CD1c-positive myeloid dendritic cell (primary cell): ENCODE measurements around the gene PRDM5.
A peak's percentile ranks its signal among the peaks of the same experiment; 100 is the strongest.
"Not testable (repeated sequence)": the region's sequence is repeated elsewhere in the genome, so short reads cannot be mapped to it uniquely, and the experiment has no call there.

ENCODE experiments used
- DNase-seq: peaks from one replicate; pipeline ENCODE4 v3.0.0-alpha.2; 2016; ENCODE audit errors: extremely low spot score

PRDM5 gene

GRCh38 chr4:120703908-120704307 lies 218.6 kb downstream of the PRDM5 start:
- no peak for DNase-seq

GRCh38 chr4:120699354-120699753 lies 223.2 kb downstream of the PRDM5 start:
- no peak for DNase-seq

GRCh38 chr4:120694973-120695372 lies 227.6 kb downstream of the PRDM5 start:
- DNase-seq: no peak

- no peak for DNase-seq
Observed at GRCh38 chr4:120693816-120694215, 228.7 kb downstream of the PRDM5 start.

GRCh38 chr4:120692964-120693363 lies 229.6 kb downstream of the PRDM5 start:
- DNase-seq: no peak

- DNase-seq: no peak
Observed at GRCh38 chr4:120691536-120691935, 231.0 kb downstream of the PRDM5 start.

- DNase-seq: no peak
Observed at GRCh38 chr4:120691106-120691505, 231.4 kb downstream of the PRDM5 start.

- no peak for DNase-seq
Observed at GRCh38 chr4:120688791-120689190, 233.7 kb downstream of the PRDM5 start.

- no peak for DNase-seq
Observed at GRCh38 chr4:120685756-120686278, 236.7 kb downstream of the PRDM5 start.

GRCh38 chr4:120683897-120684540 lies 238.5 kb downstream of the PRDM5 start:
- no peak for DNase-seq

GRCh38 chr4:120682981-120683380 lies 239.5 kb downstream of the PRDM5 start:
- no peak for DNase-seq

GRCh38 chr4:120680647-120681228 lies 241.8 kb downstream of the PRDM5 start:
- no peak for DNase-seq

- DNase-seq: no peak
Observed at GRCh38 chr4:120673696-120674095, 248.8 kb downstream of the PRDM5 start.

GRCh38 chr4:120672558-120673147 lies 249.9 kb downstream of the PRDM5 start:
- no peak for DNase-seq

- DNase-seq: no peak
Observed at GRCh38 chr4:120672076-120672475, 250.4 kb downstream of the PRDM5 start.

- DNase-seq: no peak
Observed at GRCh38 chr4:120671538-120671937, 251.0 kb downstream of the PRDM5 start.

- DNase-seq: no peak
Observed at GRCh38 chr4:120667102-120667501, 255.4 kb downstream of the PRDM5 start.

- DNase-seq: no peak
Observed at GRCh38 chr4:120664851-120665250, 257.7 kb downstream of the PRDM5 start.

GRCh38 chr4:120659616-120660170 lies 262.8 kb downstream of the PRDM5 start:
- DNase-seq: no peak

GRCh38 chr4:120658772-120659171 lies 263.8 kb downstream of the PRDM5 start:
- peak; percentile 21 for DNase-seq

- DNase-seq: no peak
Observed at GRCh38 chr4:120653804-120654573, 268.5 kb downstream of the PRDM5 start.

GRCh38 chr4:120648336-120648735 lies 274.2 kb downstream of the PRDM5 start:
- DNase-seq: not testable (repeated sequence)
